GM13976 (cell line): ENCODE measurements around the gene SIGLEC5.

Source experiments
- DNase-seq: peaks from one replicate; pipeline ENCODE4 v3.0.0; 2012; ENCODE audit warnings: low spot score
- in situ Hi-C: fragments of 300-500 bp; cut with MboI; formaldehyde crosslinking; loops from one replicate; pipeline ENCODE4 v1.12.0; 2022; ENCODE audit warnings: low sequenced_read_pairs, mixed read lengths, inconsistent platforms; ENCODE audit not compliant: unreplicated experiment
- TF ChIP-seq, protein P1 (sequence below): IDR thresholded peaks from 2 replicates; pipeline ENCODE4 v1.5.1; 2012; ENCODE audit warnings: borderline replicate concordance, mild to moderate bottlenecking; ENCODE audit not compliant: insufficient read depth; ENCODE audit errors: extremely low read depth, missing control alignments, control extremely low read depth

Gene SIGLEC5

DNA sequence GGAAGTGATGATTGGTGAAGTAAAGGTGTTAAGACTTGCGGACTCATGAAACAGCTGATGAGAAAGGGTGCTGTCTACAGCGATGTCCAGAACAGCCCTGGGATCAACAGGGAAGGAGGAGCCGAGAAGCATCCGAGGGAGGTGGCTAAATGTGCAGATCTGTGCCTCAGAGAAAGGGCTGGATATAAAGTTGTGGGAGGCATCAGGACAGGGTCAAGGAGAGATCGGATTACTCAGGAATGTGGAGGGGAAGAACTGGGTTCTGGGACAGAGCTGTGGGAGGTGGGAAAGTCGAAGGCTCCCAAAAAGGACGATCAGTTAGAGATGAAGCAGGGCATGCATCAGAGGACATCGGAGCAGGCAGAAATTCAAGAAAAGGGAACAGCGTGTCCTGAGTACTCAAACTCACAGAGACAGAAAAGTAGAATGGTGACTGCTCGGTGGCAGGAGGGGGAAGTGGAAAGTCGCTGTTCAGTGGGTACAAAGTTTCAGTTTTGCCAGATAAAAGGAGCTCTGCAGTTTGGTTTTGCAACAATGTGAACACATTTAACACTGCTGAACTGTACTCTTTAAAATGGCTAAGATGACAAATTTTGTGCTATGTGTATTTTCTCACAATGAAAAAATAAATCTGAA, 14.6 kb upstream of the SIGLEC5 start:
- TF ChIP-seq, protein P1, sequence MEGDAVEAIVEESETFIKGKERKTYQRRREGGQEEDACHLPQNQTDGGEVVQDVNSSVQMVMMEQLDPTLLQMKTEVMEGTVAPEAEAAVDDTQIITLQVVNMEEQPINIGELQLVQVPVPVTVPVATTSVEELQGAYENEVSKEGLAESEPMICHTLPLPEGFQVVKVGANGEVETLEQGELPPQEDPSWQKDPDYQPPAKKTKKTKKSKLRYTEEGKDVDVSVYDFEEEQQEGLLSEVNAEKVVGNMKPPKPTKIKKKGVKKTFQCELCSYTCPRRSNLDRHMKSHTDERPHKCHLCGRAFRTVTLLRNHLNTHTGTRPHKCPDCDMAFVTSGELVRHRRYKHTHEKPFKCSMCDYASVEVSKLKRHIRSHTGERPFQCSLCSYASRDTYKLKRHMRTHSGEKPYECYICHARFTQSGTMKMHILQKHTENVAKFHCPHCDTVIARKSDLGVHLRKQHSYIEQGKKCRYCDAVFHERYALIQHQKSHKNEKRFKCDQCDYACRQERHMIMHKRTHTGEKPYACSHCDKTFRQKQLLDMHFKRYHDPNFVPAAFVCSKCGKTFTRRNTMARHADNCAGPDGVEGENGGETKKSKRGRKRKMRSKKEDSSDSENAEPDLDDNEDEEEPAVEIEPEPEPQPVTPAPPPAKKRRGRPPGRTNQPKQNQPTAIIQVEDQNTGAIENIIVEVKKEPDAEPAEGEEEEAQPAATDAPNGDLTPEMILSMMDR = no peak
- in situ Hi-C loops = no loop called here
- no peak for DNase-seq

DNA sequence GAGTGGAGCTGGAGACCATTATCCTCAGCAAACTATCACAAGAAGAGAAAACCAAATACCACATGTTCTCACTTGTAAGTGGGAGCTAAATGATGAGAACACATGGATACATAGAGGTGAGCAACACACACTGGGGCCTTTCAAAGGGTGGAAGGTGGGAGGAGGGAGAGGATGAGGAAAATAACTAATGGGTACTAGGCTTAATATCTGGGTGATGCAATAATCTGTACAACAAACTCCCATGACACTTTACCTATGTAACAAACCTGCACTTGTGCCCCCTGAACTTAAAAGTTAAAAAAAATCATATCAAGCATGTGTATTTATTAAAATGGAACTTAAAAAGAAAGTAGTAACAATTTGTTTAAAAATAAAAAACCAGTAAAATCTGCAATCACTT, 11.4 kb upstream of the SIGLEC5 start:
- in situ Hi-C loops = no loop called here
- TF ChIP-seq, protein P1 = no peak
- no peak for DNase-seq

DNA sequence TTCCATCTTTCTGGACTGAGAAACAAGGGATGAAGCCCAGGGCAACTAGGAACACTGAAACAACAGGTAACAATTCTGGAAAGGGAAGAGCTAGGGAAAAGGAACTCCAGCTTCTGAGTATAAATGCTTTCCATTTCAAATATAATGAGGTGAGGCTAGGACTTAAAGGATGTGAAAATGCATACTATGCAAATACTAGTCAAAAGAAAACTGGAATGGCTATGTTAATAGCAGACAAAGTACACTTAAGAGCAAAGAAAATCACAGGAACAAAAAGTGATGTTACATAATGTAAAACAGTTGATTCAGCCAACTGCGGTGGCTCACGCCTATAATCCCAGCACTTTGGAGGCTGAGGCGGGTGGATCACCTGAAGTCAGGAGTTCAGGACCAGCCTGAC, 10.2 kb upstream of the SIGLEC5 start:
- DNase-seq = no peak
- TF ChIP-seq, protein P1 = no peak
- in situ Hi-C loops = no loop called here

DNA sequence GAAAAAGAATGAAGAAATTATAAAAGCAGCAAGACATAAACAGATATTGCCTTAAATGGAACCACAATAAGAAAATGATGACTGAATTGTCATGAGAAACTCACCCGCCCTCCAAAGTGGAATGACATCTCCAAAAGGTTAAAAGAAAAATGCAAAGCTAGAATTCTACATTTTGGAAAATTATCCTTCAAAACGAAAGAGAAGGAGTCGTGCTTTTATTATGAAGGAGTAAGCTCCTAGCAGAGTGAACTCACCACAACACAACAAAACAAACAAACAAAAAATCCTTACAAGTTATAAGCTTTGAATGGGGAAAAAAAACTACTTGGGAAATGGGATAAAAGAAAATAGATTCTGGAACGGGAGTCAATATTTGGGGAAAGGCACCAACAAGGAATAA, 9.7 kb upstream of the SIGLEC5 start:
- TF ChIP-seq, protein P1 = no peak
- in situ Hi-C loops = no loop called here

DNA sequence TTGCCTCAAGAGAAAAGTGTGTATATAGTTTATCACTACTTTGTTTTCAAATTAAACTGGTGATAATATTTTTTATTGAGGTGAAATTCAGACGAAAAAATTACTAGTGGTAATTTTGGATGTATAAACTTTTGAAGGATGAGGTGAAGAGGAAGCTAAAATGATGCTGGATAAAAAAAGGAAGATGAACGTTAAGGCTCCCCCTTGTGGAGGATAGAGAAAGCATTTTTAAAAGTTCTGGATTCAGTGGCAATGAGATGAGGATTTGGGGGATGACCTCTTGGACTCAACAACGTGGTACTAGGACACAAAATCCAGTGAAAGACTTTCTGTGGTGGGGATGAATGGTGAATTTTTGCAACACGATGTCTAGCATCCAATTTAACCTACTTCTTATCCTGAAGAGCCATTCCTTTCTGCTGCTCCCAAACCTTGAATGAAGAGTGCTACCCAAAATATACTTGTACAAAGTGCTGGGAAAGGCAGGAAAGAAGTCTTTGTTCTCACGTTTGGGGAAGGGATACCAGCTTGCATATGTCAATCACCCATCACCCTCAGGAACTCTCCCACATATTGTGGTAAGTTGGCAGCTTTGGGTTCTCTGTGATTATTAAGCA, 7.3 kb upstream of the SIGLEC5 start:
- DNase-seq = no peak
- TF ChIP-seq, protein P1 = no peak
- in situ Hi-C loops = no loop called here

More for the DNA sequence above, 9.7 kb upstream of the SIGLEC5 start:
- DNase-seq = no peak

DNA sequence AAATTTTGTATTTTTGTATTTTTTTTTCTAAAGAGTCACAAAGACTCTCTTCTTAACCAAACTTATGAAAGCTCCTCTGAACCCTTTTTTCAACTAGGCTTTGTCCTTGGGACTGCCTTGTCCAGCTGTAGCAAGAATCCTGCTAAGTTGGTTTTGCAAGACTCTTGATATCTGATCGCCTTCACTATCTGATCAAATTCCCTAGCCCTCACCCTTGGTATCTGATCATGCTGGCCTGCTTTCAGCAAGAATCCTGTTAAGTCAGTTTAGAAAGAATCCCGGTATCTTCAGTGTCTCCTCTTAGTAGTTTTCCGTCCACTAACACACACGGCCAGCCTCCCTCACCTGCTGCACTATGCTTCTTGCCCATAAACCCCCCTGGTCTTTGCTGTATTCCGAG, 1.9 kb upstream of the SIGLEC5 start:
- TF ChIP-seq, protein P1 = no peak
- in situ Hi-C loops = no loop called here
- DNase-seq = no peak
